GF-D8 (cell line): Measurements from ENCODE around the gene NASP.
A peak's percentile ranks its signal among the peaks of the same experiment; 100 is the strongest.

ENCODE experiments used
- DNase-seq: peaks from one replicate; lab custom pipeline; 2025; lab: John Stamatoyannopoulos, UW

Gene NASP

GRCh38 chr1:45583666-45584350 is at the start of gene NASP:
TSS of gene NASP (plus strand) at chr1:45584041. CDS start at chr1:45584147, 106 bp downstream.
- peak; percentile 40 for DNase-seq

- DNase-seq, result no peak
These were observed 47.7 kb upstream of the NASP start for GRCh38 chr1:45535988-45536766.

DNA sequence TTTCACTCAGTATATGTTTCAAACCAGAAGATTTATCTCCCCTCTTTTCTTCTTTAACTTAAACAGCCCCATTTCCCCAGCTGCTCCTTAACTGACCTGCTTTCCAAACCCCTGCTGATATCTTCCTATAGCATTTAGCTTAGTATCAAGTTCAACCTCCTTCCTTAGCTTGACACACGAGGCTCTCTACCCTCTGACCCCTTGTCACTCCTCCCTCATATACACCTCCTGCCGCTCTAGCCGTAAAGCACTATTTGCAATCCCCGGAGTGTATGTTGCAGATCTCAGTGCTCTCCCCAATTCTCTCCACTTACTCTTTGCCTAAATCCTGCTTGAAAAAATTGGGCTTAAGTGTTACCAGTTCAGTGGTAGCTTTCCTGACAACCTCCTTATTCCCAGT is 47.0 kb upstream of the NASP start:
- no peak for DNase-seq

GRCh38 chr1:45541193-45541592 is 42.6 kb upstream of the NASP start:
- no peak for DNase-seq

DNA sequence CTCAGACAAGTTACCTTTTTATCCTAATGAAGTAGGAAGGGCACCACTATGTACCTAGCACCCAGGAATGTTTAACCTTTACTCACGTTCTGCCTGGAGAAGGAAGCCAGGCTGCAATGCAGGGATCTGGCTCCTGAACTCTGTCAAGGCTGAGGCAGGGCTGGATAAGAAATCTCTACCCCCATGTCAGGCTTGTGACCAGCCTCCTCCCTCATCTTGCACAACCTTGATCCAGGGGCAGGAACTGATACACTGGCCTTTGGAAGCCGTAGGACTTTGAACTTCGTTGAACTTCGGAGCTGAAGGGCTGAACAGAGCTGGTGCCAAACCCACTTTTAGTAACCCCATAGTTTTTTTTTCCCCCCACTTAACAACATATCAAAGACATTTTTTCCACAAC is 41.2 kb upstream of the NASP start:
- no peak for DNase-seq

- peak; percentile 87 for DNase-seq
These were observed 40.0 kb upstream of the NASP start for GRCh38 chr1:45543581-45544417.

GRCh38 chr1:45544530-45544929 is 39.3 kb upstream of the NASP start:
- DNase-seq, result no peak

- no peak for DNase-seq
These were observed 38.8 kb upstream of the NASP start for GRCh38 chr1:45545019-45545493.

DNA sequence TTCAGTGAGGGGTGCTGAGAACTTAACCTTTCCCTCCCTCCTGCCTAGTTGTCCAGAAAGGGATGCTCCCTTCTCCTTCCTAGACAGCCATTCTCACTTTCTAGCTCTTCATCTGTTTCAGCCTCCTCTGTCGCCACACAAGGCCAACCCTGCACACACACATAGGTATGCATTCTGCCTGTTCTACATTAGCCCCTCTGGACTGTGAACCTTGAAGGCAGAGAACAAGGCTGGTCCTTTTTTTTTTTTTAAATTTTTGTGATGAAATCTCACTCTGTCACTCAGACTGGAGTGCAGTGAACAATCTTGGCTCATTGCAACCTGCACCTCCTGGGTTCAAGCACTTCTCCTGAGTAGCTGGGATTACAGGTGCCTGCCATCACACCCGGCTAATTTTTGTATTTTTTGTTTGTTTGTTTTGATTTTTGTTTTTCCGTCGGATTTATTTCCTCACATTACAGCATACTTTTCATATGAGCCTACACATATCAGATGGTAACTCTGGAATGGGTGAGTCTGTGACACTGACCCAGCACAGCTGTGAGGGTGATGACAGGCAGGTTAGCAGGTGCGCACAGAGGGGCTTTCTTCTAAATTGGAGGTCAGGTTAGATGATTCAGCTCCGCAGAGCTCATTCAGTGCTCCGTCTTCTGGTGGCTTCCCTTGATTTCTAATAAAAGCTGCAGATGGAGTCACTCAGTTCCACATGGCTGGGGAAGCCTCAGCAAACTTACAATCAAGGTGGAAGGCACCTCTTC is 38.1 kb upstream of the NASP start:
- no peak for DNase-seq

- peak; percentile 79 for DNase-seq
These were observed 33.2 kb upstream of the NASP start, which contains the start of gene AKR1A1 for GRCh38 chr1:45550401-45551351. TSS of gene AKR1A1 (plus strand) at chr1:45550826. CDS start at chr1:45561795, 10,969 bp downstream.

GRCh38 chr1:45551684-45552083 is 32.2 kb upstream of the NASP start:
- DNase-seq, result no peak

DNA sequence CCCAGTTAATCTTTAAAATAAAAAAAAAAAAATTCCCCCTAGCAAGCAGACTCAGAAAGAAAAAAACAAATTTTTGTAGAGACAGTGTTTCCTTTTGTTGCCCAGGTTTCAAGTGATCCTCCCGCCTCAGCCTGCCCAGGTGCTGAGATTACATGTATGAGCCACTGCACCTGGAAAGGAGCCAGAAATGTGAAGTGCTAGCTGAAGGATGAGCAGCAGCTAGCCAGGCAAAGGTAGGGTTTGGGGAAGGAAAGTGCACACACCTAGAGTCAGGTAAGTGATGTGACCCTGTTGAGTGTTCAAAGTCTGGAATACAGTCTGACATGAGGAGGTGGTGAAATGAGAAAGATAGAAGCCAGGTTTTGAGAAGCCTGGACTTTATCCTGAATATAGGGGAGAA is 31.5 kb upstream of the NASP start:
- DNase-seq, result no peak

GRCh38 chr1:45554198-45554597 is 29.6 kb upstream of the NASP start:
- DNase-seq, result no peak

- DNase-seq, result no peak
These were observed 26.4 kb upstream of the NASP start for GRCh38 chr1:45557422-45557944.

GRCh38 chr1:45563843-45564242 is 20.0 kb upstream of the NASP start:
- no peak for DNase-seq

DNA sequence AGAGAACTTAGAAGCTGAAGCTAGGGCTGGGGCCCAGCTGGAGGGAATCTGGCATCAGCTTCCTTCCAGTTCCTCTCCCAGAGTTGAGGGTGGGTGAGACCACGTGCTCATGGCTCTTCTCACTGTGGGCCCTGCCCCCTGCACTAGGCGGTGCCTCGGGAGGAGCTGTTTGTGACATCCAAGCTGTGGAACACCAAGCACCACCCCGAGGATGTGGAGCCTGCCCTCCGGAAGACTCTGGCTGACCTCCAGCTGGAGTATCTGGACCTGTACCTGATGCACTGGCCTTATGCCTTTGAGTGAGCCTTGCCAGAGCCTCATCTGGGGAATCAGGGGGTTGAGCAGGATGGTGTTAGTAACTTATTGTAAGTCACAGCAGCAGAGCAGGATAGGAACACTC is 17.1 kb upstream of the NASP start:
- no peak for DNase-seq

GRCh38 chr1:45567911-45568310 is 15.9 kb upstream of the NASP start:
- no peak for DNase-seq

DNA sequence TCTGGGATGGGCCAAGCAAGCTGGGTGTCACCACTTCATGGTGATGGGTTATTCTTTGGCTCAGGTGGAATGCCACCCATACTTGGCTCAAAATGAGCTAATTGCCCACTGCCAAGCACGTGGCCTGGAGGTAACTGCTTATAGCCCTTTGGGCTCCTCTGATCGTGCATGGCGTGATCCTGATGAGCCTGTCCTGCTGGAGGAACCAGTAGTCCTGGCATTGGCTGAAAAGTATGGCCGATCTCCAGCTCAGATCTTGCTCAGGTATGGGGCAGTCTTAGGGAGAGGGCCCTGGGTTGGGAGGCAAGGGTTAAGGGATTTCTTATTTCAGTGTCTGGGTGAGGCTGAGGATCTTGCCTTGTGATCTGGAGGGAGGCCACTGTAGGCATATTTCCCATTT is 15.4 kb upstream of the NASP start:
- no peak for DNase-seq

DNA sequence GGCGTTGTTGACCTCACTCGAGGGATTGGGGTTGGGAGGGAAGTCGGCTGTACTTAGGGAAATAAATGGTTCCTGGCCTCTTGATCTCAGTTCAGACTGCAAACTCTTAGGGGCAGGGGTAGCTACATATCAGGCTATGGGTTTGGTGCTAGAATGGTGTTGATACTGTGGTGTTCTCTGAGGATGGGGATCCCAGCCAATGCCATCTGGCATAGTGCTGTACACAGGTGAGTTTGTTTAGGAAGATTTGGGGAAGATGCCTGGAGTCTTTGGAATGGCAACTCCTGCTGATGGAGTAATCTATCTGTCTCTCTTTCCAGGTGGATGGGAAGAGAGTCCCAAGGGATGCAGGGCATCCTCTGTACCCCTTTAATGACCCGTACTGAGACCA is 14.3 kb upstream of the NASP start:
- DNase-seq, result no peak

DNA sequence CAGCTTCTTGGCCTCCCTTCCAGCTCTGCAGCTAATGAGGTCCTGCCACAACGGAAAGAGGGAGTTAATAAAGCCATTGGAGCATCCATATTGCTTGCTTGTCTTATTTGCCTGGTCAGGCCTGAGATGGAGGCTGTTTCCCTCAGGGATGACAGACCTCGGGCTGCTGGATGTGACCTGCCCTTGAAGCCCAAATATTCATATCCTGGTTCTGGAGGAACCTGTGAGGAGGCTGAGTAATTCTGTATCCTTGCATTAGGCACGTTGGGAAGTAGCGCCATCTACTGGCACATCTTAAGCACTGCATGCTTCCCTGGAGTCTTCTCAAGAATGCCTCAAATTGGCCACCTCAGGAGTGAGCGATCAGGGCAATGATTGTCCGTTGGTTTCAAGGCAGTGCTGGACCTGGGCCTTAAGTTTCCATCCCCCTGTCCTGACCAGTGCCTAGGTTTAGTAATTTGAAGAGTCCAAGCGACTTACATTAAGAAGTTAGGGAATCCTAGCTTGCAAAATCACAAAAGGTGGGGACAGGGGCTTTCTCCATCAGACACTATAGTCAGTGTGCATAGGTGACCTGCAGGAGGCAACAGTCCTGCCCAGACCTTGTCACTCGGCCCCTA is 13.8 kb upstream of the NASP start:
- peak; percentile 28 for DNase-seq
